Measurements from ENCODE around the gene SLC17A7. TPM values are rescaled to one million over a fixed set of nuclear protein-coding genes. Genes with fewer than 3 reads are reported as not detected.

Gene SLC17A7
- total and polyA plus RNA-seq, 2 donors (not counting 3 experiments of a cell fraction or from before 2014, with no cell fraction given): 0.07 to 0.13 TPM

- no peaks in the 10 kb centered on the region for H3K79me2 ChIP-seq (ENCODE audit: control insufficient read depth, insufficient read depth, low read length)
- dilution Hi-C loops (cut with MboI; ENCODE audit: extremely low pct_ligation_motif_present, low sequenced_read_pairs): no loop called here
- H3K4me3 ChIP-seq (replicated peaks in 1 of 3; ENCODE audit: insufficient read depth in 1 of 3, low read depth in 1 of 3, low read length in 3 of 3): no peak overlapping the region
- CTCF ChIA-PET: interaction anchor here (0.9 kb wide), 1 partner anchor 82 kb away, joined by 3 read pairs; no protein-coding TSS in a partner anchor
- no peaks in the 10 kb centered on the region for H3K9me1 ChIP-seq (replicated peaks; ENCODE audit: control insufficient read depth, extremely low read depth, insufficient read depth, low read length)
- H3K27ac ChIP-seq (ENCODE audit: insufficient read depth, low read depth, low read length): no peak overlapping the region
- no peaks in the 10 kb centered on the region for H3K36me3 ChIP-seq (ENCODE audit: control insufficient read depth in 2 of 2, extremely low read depth in 1 of 2, insufficient read depth in 2 of 2, low read length in 2 of 2)
- no TSS peak for BruUV-seq (replicated peaks)
- no peaks in the 10 kb centered on the region for H4K20me1 ChIP-seq (replicated peaks; ENCODE audit: control insufficient read depth, extremely low read depth, insufficient read depth, low read length)
- H3K9ac ChIP-seq (replicated peaks; ENCODE audit: extremely low read depth, insufficient read depth, low read length): no peak overlapping the region
- H3K9me3 ChIP-seq (replicated peaks; ENCODE audit: control insufficient read depth, insufficient read depth, low read length): no peaks in the 10 kb centered on the region
- TF ChIP-seq FOS (IDR thresholded peaks at IDR 0.05; ENCODE audit: borderline replicate concordance, insufficient read depth, low read length) (no peak), JUN (IDR thresholded peaks at IDR 0.05; ENCODE audit: borderline replicate concordance, insufficient read depth, insufficient read length, low read depth) (no peak), GATA2 (IDR thresholded peaks at IDR 0.05; ENCODE audit: insufficient read depth, insufficient read length, low read depth, low read length) (no peak), EZH2 (IDR thresholded peaks at IDR 0.05; ENCODE audit: borderline replicate concordance, low read depth, low read length, severe bottlenecking) (no peak), MYC (IDR thresholded peaks at IDR 0.05; ENCODE audit: low read depth, low read length) (no peak), CTCF (IDR thresholded peaks at IDR 0.05; ENCODE audit: extremely low read depth in 1 of 2, insufficient read depth in 1 of 2, low read depth in 1 of 2, low read length in 2 of 2) (no peak)
- H3K4me2 ChIP-seq (ENCODE audit: insufficient read depth, low read length): no peak overlapping the region
- no peaks in the 10 kb centered on the region for H3K4me1 ChIP-seq (ENCODE audit: control insufficient read depth, extremely low read depth, insufficient read depth, low read length)
- intact Hi-C loops (cut with micrococcal nuclease): loop anchor here (2.0 kb wide), 1 partner anchor 31 kb away; the partner anchor contains the start of genes DKKL1 and TEAD2
- H3K27me3 ChIP-seq (ENCODE audit: control insufficient read depth in 2 of 2, insufficient read depth in 2 of 2, low read length in 2 of 2): peaks cover 0 to 2% of the 10 kb centered on the region in 2 experiments
- POLR2A ChIA-PET: interaction anchor here (0.6 kb wide), 1 partner anchor 101 kb away, joined by 3 read pairs; no protein-coding TSS in a partner anchor
- FAIRE-seq (no peak), DNase-seq (ENCODE audit: low read depth, low spot score) (no peak)
- H2AFZ ChIP-seq (ENCODE audit: low read depth, low read length): no peak overlapping the region
These were observed 47.4 kb downstream of the SLC17A7 start for GRCh38 chr19:49393881-49394280.
